ENCODE data around the gene MYO3B. TPM values are rescaled to one million over a fixed set of nuclear protein-coding genes. Genes with fewer than 3 reads are reported as not detected.
"Not testable (repeated sequence)": the region's sequence is repeated elsewhere in the genome, so short reads cannot be mapped to it uniquely, and the experiment has no call there.

MYO3B gene
- total and polyA plus RNA-seq, 2 of the 8 experiments (the other 6 are each of a cell fraction or from before 2014, with no cell fraction given): 0.17 to 0.19 TPM

GRCh38 chr2:170279615-170280014, 101.7 kb downstream of the MYO3B start:
- not testable (repeated sequence) for FAIRE-seq; H3K4ac ChIP-seq (replicated peaks; ENCODE audit: insufficient read length, low read depth, low read length); H4K91ac ChIP-seq (replicated peaks; ENCODE audit: insufficient read length, low read length)

More at GRCh38 chr2:170279615-170280014, 101.7 kb downstream of the MYO3B start:
- H3K79me1 ChIP-seq (ENCODE audit: low read depth, low read length); H3K4me1 ChIP-seq (replicated peaks in 1 of 4; ENCODE audit: control insufficient read depth in 3 of 4, insufficient read depth in 4 of 4, low read length in 3 of 4); H3K23me2 ChIP-seq (ENCODE audit: low read depth, low read length); H2BK5ac ChIP-seq (ENCODE audit: low read depth, low read length); H3K9me3 ChIP-seq (ENCODE audit: insufficient read depth in 2 of 2, low read depth in 1 of 2, low read length in 1 of 2); H3K18ac ChIP-seq (ENCODE audit: extremely low read depth, low read length); H2AFZ ChIP-seq (ENCODE audit: low read length); H4K8ac ChIP-seq (ENCODE audit: extremely low read depth, insufficient read depth, low read length); H3K79me2 ChIP-seq (ENCODE audit: control insufficient read depth in 1 of 2, insufficient read depth in 2 of 2, low read length in 2 of 2); H3K27me3 ChIP-seq (replicated peaks in 1 of 4; ENCODE audit: control insufficient read depth in 3 of 4, extremely low read depth in 1 of 4, insufficient read depth in 3 of 4, low read length in 3 of 4); H2BK12ac ChIP-seq (ENCODE audit: low read depth, low read length); H3K4me3 ChIP-seq (ENCODE audit: extremely low read depth in 1 of 4, insufficient read depth in 2 of 4, low read depth in 3 of 4, low read length in 4 of 4); H2AK5ac ChIP-seq (ENCODE audit: low read depth, low read length); H3K27ac ChIP-seq (ENCODE audit: low read depth, low read length); H3K14ac ChIP-seq (ENCODE audit: insufficient read length); H2BK20ac ChIP-seq (ENCODE audit: low read length); H2BK15ac ChIP-seq (ENCODE audit: low read length); H3K9ac ChIP-seq (replicated peaks in 1 of 4; ENCODE audit: extremely low read depth in 1 of 4, low read depth in 3 of 4, low read length in 3 of 4); DNase-seq (ENCODE audit: low read depth in 1 of 2, low spot score in 2 of 2); H2BK120ac ChIP-seq (replicated peaks; ENCODE audit: low read depth, low read length); H3K56ac ChIP-seq (replicated peaks; ENCODE audit: insufficient read length, low read depth, low read length); H4K20me1 ChIP-seq (replicated peaks in 1 of 2; ENCODE audit: control insufficient read depth in 1 of 2, insufficient read depth in 2 of 2, low read length in 2 of 2); H3K36me3 ChIP-seq (ENCODE audit: control insufficient read depth in 2 of 4, insufficient read depth in 4 of 4, low read length in 3 of 4); POLR2A ChIA-PET (ENCODE audit: partially characterized antibody); H3K23ac ChIP-seq (ENCODE audit: insufficient read length); H4K5ac ChIP-seq (ENCODE audit: insufficient read length, low read depth, low read length); H3K4me2 ChIP-seq (ENCODE audit: insufficient read depth in 1 of 2, low read depth in 2 of 2, low read length in 2 of 2): not testable (repeated sequence)
- CTCF ChIA-PET (ENCODE audit: partially characterized antibody): interaction anchor here (0.9 to 1.7 kb wide), 2 partner anchors 13 to 18 kb away, joined by 3 to 5 read pairs; no protein-coding TSS in a partner anchor
- WGBS, 2 experiments (ENCODE audit: extremely low coverage in 1 of 2, insufficient coverage in 1 of 2, insufficient read length in 1 of 2, insufficient replicate concordance in 2 of 2, low coverage in 1 of 2, low lambda C conversion rate in 2 of 2, missing lambda C conversion rate in 1 of 2): 97% methylated on average over 2 of the region's 2 CpGs; no CpG with 5 or more reads in 1 of the 2 experiments
